SK-N-MC (cell line): ENCODE results near the gene STAG2.

ENCODE experiments used
- EZH2 ChIP-seq: fragments of 200-600 bp; sonication (generic); IDR thresholded peaks from one replicate; pipeline ENCODE4 v1.6.1; 2017; ENCODE audit warnings: antibody characterized with exemption
- FOXP2 ChIP-seq: optimal IDR thresholded peaks from 2 replicates; pipeline ENCODE3; 2011; ENCODE audit warnings: mild to moderate bottlenecking, moderate library complexity; ENCODE audit not compliant: insufficient read depth; ENCODE audit errors: extremely low read length, control extremely low read depth
- POLR2AphosphoS5 ChIP-seq: IDR thresholded peaks from 2 replicates; pipeline ENCODE4 v1.6.1; 2012; ENCODE audit warnings: mild to moderate bottlenecking, low read depth, low read length, borderline replicate concordance

DNA sequence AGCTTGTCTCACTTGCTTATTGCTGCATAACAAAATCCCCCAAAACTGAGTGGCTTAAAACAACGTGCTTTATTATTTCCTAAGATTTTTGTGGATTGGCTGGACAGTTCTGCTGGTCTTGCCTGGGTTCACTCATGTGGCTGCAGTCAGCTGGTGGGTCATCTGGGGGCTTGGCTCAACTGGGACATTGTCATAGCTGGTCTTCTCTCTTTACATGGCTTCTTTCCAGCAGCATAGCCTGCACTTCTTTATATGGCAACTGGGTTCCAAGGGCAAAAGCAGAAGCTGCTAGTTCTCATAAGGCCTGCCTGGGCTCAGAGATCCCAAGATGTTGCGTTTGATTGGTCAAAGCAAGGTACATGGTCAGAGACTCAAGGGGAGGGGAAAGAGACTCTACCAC is 33.7 kb upstream of the STAG2 start:
- TF ChIP-seq POLR2AphosphoS5 (no peak), EZH2 (no peak), FOXP2 (no peak)
